Measurements from ENCODE around the gene PITPNC1.
"Not testable (repeated sequence)": the region's sequence is repeated elsewhere in the genome, so short reads cannot be mapped to it uniquely, and the experiment has no call there.

Gene PITPNC1

DNA sequence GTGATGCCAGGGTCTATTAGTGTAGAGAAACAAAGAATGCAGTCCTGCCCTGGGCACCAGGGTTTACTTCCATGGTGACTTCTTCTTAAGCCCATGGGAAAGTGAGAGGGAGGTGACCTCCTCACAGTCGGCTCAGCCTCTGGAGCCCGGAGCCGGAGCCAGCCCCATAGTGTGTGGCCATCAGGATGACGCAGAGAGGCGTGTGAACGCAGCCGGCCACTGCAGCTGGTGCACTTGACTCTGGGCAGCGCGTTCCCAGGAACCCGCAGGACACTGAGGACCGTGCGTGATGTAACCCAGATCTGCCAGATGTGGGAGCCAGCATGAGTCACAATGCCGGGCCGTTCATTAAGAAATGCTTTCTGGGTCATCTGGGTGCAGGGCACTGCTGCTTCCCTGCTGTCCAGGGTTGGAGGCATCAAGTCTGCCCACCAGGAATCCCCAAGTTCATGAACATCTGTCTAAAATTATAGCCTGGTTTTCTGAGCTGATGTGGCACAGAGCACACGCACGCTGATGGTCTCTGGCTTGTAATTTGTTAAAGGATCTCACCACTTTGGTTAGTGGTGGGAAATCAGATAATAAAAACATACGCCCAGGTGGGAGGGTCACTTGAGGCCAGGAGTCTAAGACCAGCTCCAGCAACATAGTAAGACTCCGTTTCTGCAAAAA, 114.1 kb downstream of the PITPNC1 start:
- DNase-seq: peak; percentile 85 to 97

DNA sequence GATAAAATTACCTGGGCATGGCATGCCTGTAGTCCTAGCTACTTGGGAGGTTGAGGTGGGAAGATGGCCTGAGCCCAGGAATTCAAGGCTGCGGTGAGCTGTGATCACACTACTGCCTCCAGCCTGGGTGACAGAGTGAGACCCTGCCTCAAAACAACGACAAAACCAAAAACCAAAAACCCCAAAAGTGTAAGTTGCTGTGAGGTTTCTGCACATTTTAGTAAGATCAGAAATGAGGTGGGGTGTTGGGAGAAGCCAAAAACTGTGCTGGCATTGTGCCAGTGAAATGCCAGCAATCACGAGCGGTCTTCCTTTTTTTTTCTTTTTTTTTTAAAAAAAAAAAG, 114.6 kb downstream of the PITPNC1 start:
- DNase-seq: no peak

DNA sequence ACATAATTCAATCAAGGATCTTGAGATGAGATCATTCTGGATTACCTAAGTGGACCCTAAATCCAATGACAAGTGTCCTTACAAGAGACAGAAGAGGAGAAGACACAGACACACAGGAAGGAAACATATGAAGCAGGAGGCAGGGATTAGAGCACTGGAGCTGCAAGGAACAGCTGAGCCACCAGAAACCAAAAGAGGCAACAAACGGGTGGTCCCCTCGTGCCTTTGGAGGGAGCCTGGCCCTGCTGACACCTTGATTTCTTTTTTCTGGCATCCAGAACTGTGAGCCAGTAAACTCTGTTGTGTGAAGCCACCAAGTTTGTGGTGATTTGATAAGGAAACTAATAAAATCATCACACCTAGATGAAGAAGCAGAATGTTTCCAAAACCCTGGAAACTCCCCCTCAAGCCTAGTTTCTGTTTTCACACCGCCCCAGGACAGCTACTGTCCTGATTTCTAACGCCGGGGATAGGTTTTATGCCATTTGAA, 115.2 kb downstream of the PITPNC1 start:
- DNase-seq: no peak

- no peak for DNase-seq
These were observed 115.9 kb downstream of the PITPNC1 start for GRCh38 chr17:67492824-67493517.

DNA sequence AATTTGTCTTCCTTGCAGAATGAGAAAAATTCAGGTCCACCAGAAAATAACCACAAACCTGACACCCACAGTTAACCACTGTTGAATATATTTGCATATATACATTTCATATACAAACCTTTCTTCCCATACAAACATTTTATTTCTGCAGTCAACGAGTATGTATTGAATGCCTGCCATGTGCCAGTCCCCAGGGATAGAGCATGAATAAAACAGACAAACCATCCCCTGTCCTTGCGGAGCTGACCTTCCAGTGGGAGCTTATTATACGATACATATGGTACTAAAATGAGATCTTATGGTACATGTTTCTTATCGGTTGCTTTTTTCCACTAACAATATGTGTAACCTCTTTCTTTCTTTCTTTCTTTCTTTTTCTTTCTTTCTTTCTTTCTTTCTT, 116.7 kb downstream of the PITPNC1 start:
- DNase-seq: no peak

- not testable (repeated sequence) for DNase-seq
These were observed 118.5 kb downstream of the PITPNC1 start for GRCh38 chr17:67495534-67495933.

GRCh38 chr17:67496286-67496685, 119.2 kb downstream of the PITPNC1 start:
- DNase-seq: no peak

- DNase-seq: no peak
These were observed 122.6 kb downstream of the PITPNC1 start for GRCh38 chr17:67499685-67500084.

GRCh38 chr17:67500261-67500660, 123.2 kb downstream of the PITPNC1 start:
- no peak for DNase-seq

DNA sequence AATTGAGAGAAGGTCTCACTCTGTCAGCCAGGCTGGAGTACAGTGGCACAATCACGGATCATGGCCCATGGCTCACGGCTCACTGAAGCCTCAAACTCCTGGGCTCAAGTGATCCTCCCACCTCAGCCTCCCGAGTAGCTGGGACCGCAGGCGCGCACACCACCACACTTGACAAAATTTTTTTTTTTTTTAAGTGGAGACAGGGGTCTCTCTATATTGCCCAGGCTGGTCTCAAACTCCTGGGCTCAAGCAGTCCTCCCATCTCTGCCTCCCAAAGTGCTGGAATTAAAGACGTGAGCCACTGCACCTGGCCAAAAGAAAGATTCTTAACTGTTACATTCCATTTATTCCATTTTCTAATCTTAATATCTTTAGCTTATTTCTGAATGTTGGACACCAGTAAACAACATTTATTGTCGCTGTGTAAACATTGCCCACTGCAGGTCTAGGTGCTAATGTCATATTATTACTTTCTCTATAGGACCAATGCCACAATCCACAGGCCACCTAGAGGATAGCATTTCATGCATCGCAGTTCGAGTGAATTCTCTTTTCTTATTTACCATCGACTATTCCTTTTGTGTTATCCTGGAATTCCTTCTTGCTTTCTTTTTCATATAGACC, 123.7 kb downstream of the PITPNC1 start:
- no peak for DNase-seq

DNA sequence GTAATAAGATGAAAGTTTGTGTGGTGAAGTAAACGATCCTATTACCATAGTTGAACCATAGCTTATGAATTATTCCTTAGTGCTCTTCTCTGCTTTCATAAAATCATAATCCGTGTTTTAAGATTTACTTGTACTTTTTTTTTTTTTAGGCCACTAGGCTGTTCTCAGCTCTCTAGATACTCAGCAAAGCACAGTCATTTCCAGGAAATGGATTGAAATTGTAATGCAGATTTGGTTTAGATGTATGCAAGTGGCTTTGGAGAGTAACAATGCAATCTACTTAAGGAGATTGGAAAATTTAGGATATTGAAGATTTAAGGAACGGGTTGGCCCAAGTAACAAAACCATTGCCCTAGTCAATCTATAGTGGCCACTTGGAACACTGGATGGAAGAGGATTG, 125.1 kb downstream of the PITPNC1 start:
- DNase-seq: no peak

DNA sequence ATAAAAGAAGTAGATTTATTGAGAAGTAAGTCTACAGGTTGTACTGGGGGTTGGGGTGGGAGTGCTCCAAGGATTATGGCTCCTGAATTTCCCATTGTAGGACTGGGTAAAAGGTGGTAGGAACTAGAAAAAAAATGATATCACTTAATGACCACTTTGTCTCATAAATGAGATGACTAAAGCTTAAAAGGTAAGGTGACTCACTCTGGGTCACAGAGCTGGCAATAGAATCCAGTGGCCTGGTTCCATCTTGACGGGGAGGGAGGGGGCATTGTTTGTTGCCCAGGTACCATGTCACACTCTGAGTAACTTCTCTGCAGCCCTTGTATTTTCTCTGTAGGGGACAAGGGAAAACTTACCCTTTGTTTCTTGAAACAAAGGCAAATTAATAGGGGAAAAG, 126.1 kb downstream of the PITPNC1 start:
- no peak for DNase-seq

- DNase-seq: peak; percentile 46 to 59
These were observed 126.7 kb downstream of the PITPNC1 start for GRCh38 chr17:67503739-67504138.

- no peak for DNase-seq
These were observed 127.1 kb downstream of the PITPNC1 start for GRCh38 chr17:67504182-67504581.

DNA sequence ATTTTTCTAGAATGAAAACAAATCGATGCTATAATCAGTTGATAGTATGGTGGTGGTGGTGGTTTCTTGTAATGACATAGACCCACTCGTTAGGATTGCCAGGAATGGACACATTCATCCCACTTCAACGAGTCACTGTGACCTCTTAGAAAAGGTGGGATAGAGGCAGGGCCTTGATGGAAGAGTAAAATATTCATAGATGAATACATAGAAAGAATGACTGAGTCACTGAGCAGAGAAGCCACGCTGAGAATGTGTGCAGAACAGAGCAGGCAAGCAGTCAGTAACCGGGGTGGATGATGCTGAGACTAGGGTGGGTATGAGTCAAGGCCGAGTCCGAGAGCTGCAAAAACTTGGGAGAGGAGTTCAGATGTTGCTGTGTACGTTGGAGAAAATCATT, 129.9 kb downstream of the PITPNC1 start:
- DNase-seq: no peak

DNA sequence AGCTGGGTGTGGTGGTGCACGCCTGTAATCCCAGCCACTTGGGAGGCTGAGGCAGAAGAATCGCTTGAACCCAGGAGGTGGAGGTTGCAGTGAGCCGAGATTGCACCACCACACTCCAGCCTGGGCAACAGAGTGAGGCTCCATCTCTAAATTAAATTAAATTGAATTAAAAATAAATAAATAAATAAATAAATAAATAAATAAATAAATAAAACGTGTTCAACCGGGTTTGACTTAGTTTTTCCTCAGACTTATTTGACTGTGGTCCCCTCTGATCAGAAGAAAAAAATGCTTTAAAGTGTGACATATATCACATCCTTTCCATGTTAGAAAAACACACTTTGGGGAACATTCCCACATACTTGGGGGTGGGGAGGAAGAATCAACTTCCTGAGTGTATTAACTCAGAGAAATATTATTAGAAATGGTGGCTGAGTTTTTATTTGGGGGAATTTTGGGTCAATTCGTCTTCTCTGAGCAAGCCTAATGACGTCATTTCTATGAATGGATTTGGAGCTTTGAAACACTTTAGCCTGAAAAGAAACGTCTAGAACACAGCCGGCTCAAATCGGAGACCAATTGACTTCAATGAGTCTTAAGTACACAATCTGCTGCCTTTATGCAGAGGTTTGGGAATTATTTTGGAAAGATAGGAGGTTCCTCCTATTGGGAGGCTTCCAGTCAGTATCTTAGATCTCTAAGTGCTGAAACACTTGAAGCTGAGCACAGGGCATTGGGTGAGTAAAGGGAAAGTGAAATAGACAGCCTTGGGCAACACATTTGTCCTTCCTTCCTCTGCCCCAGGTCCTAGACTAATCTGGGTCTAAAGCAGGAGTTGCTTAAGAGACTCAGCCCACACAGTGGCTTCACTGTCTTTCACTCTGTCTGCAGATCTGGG, 132.6 kb downstream of the PITPNC1 start:
- DNase-seq: peak; percentile 92 to 98

DNA sequence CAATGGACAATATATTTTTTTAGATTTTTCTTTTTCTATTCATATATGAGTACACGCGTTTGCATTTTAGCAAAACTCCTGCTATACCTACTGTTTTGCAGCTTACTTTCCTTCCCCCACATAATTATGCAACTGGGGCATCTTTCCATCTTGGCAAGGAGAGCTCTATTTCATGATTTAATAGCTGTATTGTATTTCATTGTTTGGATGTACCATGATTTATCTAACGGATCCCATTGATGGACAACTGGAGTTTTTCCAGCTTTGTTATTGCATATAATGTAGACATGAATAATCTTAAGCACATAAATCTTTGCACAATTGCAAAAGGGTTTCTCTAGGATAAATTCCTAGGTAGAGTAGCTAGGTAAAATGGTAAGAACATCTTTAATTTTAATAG, 133.9 kb downstream of the PITPNC1 start:
- no peak for DNase-seq

DNA sequence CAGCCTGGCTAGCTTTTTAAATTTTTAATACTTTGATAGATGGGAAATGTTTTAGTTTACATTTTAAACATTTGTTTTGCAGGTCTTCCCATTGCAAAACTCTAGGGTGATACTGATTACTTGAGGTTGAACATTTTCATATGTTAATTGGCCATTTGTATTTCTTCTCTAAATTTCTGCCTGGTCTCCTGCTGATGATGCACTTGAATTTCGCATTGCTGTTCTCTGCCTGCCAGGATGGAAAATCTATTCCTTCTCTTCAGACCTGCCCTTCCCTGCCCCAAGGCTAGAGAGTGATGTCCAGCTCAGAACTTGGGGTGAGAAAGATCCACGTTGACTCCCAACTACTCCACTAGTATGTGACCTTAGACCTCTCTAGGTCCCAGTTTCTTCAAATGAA, 134.7 kb downstream of the PITPNC1 start:
- no peak for DNase-seq

DNA sequence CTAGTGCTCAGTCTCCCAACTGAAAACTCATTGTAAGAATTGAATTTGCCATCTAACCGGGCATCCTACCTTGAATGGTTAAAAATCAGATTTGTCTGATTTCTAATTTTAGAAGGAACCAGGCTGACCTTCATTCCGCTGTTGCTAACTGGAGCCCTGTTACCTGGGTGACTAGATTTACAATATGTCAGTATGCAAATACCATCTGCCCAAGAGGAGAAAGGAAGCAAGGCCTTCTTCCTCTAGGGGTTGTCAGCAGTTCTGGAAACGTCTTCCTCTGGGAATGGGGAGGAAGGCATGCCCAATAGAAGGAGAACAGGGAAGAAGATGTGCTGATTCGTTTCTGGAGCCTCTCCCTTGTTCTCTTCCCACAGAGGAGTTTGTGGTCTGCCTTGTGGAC, 137.9 kb downstream of the PITPNC1 start:
- DNase-seq: no peak

DNA sequence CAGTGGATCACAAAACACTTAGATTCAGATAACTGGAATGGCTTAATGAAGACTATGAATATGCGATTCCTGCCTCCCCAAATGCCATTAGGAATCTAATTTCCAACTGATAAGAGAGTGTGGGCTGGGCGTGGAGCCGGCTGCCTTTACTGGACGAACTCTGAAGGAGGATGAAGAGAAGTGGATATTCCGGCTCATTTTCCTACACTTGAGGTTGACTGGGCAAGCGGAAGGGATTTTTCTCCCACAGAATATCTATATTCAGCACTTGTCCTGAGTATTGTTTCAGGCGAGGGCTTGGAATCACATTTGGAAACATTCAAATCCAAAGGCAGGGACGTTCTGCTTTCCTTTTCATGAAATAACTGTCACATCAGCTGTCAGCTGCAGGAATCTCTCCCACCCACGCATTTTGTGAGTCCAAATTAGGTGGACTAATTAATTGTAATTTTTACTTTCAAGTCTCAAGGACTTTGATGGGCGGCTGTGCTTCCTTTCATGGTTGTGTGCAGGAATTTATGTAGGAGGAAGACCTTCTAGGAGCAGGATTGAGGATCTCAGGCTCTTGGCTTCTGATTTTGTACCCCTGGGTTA, 138.5 kb downstream of the PITPNC1 start:
- DNase-seq: no peak

GRCh38 chr17:67516571-67516970, 139.5 kb downstream of the PITPNC1 start:
- DNase-seq: not testable (repeated sequence)

DNA sequence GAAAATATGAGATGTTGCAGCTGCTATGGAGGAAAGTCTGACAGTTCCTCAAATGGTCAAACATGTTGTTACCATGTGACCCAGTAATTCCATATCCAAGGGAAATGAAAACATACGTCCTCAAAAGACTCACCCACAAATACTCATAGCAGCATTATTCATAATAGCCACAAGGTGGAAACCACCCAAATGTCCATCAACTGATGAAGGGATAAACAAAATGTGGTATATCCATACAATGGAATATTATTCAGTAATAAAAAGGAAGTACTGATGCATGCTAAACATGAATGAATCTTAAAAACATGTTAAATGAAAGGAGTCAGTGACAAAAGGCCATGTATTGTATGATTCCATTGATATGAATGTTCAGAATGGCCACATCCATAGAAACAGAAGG, 140.2 kb downstream of the PITPNC1 start:
- DNase-seq: peak; percentile 44 to 51

DNA sequence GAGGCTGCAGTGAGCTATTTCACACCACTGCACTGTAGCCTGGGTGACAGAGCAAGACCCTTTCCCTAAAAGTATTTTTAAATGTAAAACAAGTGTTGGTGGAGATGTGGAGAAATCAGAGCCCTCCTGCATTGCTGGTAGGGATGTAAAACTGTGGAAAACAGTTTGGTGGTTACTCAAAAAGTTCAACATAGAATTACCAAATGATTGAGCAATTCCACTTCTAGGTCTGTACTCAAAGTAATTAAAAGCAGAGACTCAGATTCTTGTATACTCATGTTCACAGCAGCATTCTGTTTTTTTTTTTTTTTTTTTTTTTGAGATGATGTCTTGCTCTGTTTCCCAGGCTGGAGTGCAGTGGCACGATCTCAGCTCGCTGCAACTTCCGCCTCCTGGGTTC, 141.8 kb downstream of the PITPNC1 start:
- DNase-seq: no peak

Data from inflammatory macrophage treated with lipopolysaccharide for 1 hour (primary cell).